Kidney (tissue), 14 donors: Measurements from ENCODE around the gene ITM2C. TPM values are rescaled to one million over a fixed set of nuclear protein-coding genes. Genes with fewer than 3 reads are reported as not detected.
A peak's percentile ranks its signal among the peaks of the same experiment; 100 is the strongest.

Experiments used
- DNase-seq, 5 donors: peaks; one replicate each; pipeline ENCODE4 v3.0.0-alpha.2; 2013 to 2020
- FAIRE-seq: peaks from 2 replicates; lab custom pipeline; 2012; peaks lifted over from hg19 to GRCh38; lab: Jason Lieb, UNC
- H3K27ac ChIP-seq, 2 donors: one replicate each; pipeline ENCODE4 v1.7.0; 2013; ENCODE audit warnings: low read depth in 2 of 2, low read length in 2 of 2, inconsistent platforms in 1 of 2
- H3K27me3 ChIP-seq: one replicate; pipeline ENCODE4 v1.7.1; 2013; ENCODE audit warnings: low read length, inconsistent platforms; ENCODE audit not compliant: control insufficient read depth, insufficient read depth
- H3K36me3 ChIP-seq, 3 donors: one replicate each; pipeline versions ENCODE4 v1.7.0 to v1.7.1; 2013; ENCODE audit warnings: low read length in 3 of 3, control low read depth in 1 of 3, inconsistent platforms in 1 of 3; ENCODE audit not compliant: insufficient read depth in 3 of 3, control insufficient read depth in 2 of 3
- H3K4me1 ChIP-seq, 3 donors: one replicate each; pipeline versions ENCODE4 v1.7.0 to v1.7.1; 2013; ENCODE audit warnings: low read length in 3 of 3, inconsistent platforms in 1 of 3, low read depth in 1 of 3; ENCODE audit not compliant: control insufficient read depth in 2 of 3, insufficient read depth in 2 of 3
- H3K4me3 ChIP-seq, 3 donors: one replicate each; pipeline versions ENCODE4 v1.7.0 to v1.8.1; 2013; ENCODE audit warnings: low read length in 3 of 3, control low read depth in 1 of 3, inconsistent platforms in 1 of 3
- H3K9ac ChIP-seq, 3 donors: one replicate each; pipeline versions ENCODE4 v1.7.0 to v1.7.1; 2013; ENCODE audit warnings: low read length in 3 of 3, control low read depth in 1 of 3, inconsistent platforms in 1 of 3
- H3K9me3 ChIP-seq, 3 donors: one replicate each; pipeline versions ENCODE4 v1.7.0 to v1.7.1; 2013; ENCODE audit warnings: low read length in 3 of 3, control low read depth in 1 of 3, inconsistent platforms in 1 of 3; ENCODE audit not compliant: control insufficient read depth in 2 of 3, insufficient read depth in 1 of 3
- CTCF ChIP-seq: IDR thresholded peaks from 3 replicates; pipeline ENCODE4 v1.5.1; 2012; ENCODE audit warnings: mild to moderate bottlenecking, moderate library complexity, borderline replicate concordance; ENCODE audit not compliant: insufficient read depth; ENCODE audit errors: extremely low read depth
- intact Hi-C: fragments of 100-400 bp; cut with DNase I; formaldehyde crosslinking; loops from one replicate; pipeline ENCODE4 v1.11.1; 2022
- polyA plus RNA-seq: library from polyadenylated mRNA; stranded (reverse); fragments of 350-450 nt; fragmentation: Illumina TruSeq; extraction: RNeasy Lipid Tissue Mini Kit (QIAGEN cat#74804); gene quantifications from one replicate; pipeline ENCODE4 v1.2.3, GENCODE V29; 2014; ENCODE audit warnings: low read depth, low replicate concordance; ENCODE audit not compliant: insufficient read depth
- total RNA-seq: library from RNA; stranded (reverse); fragmentation: NEBNext Ultra II Directional; extraction: Animal tissue kit (Norgen Biotek cat#: 25700); gene quantifications from one replicate; pipeline ENCODE4 v1.2.1, GENCODE V29; 2021
- donor health status: control.
- donor health status: control.
- donor health status: control.
- donor health status: control.
- donor health status: control.
- donor health status: DM: yes; HTN: yes; CAD: no.
- donor health status: Normal renal cell carcinoma (clear cell type).

The ITM2C gene
- total and polyA plus RNA-seq, 2 donors from 2014 or later: 308 to 1,131 TPM

DNA sequence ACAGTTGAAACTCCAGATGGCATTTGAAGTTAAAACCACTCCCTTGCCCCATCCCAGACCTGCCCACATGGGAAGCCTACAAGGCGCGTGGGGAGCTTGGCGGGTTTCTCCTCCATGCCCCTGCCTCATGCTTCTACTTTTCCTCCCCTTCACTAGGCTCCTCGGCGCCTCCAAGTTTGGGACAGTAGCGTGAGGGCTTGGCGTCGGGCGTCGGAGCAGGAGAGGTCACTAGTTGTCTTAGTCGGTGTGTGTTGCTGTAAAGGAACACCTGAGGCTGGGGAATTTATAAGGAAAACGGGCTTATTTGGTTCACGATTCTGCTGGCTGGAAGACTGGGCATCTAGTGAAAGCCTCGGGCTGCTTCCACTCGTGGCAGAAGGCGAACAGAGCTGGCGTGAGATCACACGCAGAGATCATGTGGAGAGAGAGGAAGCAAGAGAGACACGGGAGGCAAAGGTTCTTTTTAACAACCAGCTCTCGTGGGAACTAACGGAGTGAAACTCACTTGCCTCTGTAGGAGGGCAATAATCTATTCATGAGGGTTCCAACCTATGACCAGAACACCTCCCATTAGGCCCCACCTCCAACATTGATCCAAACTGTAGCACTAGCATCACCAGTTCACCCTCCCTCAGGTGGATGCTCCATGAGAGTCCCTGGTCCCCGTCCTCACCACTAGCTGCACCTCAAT lies 25.3 kb downstream of the ITM2C start:
- Histone ChIP-seq H3K27ac (no peak overlapping the region), H3K9ac (no peak overlapping the region), H3K9me3 (no peaks in the 10 kb centered on the region), H3K4me3 (no peak overlapping the region), H3K36me3 (no peaks in the 10 kb centered on the region), H3K4me1 (peaks cover 0 to 3% (median 0%) of the 10 kb centered on the region in 3 donors), H3K27me3 (no peaks in the 10 kb centered on the region)
- intact Hi-C loops: no loop called here
- FAIRE-seq: no peak
- peak in 2 of 5 donors; percentile 33 to 53 for DNase-seq
- TF ChIP-seq CTCF: no peak

GRCh38 chr2:230890646-230891045 lies 25.9 kb downstream of the ITM2C start:
- FAIRE-seq (no peak), DNase-seq (peak in 2 of 5 donors; percentile 31 to 51)
- H3K36me3 ChIP-seq: no peaks in the 10 kb centered on the region
- H3K4me1 ChIP-seq: peaks cover 0 to 4% (median 1%) of the 10 kb centered on the region in 3 donors
- H3K4me3 ChIP-seq: no peak overlapping the region
- H3K27me3 ChIP-seq: no peaks in the 10 kb centered on the region
- no peaks in the 10 kb centered on the region for H3K9me3 ChIP-seq
- TF ChIP-seq CTCF: no peak
- intact Hi-C loops: no loop called here
- H3K9ac ChIP-seq: no peak overlapping the region
- no peak overlapping the region for H3K27ac ChIP-seq

DNA sequence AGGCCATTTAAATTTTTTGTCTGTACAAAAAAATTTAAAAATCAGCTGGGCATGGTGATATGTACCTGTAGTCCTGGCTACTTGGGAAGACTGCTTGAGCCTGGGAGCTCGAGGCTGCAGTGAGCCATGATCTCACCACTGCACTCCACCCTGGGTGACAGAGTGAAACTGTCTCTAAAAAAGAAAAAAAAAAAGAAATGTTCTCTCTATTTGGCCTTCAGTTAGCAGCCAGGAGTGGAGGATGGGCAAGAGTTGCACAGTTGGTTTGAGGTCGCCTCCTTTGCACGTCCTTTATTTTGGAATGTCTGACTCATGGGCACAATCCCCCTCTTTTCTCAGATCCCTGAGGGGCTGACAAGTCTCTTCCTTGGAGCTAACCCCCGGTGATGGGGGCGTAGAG lies 26.3 kb downstream of the ITM2C start:
- DNase-seq: peak in 2 of 5 donors; percentile 30 to 55
- FAIRE-seq: no peak
- H3K9ac ChIP-seq: no peak overlapping the region
- H3K27ac ChIP-seq: no peak overlapping the region
- H3K36me3 ChIP-seq: no peaks in the 10 kb centered on the region
- intact Hi-C loops: no loop called here
- H3K4me3 ChIP-seq: no peak overlapping the region
- H3K27me3 ChIP-seq: no peaks in the 10 kb centered on the region
- peaks cover 0 to 7% (median 0%) of the 10 kb centered on the region in 3 donors for H3K4me1 ChIP-seq
- no peak for TF ChIP-seq CTCF
- H3K9me3 ChIP-seq: no peaks in the 10 kb centered on the region

GRCh38 chr2:230891509-230891908 lies 26.8 kb downstream of the ITM2C start:
- Histone ChIP-seq H3K4me1 (peaks cover 0 to 7% (median 0%) of the 10 kb centered on the region in 3 donors), H3K9ac (no peak overlapping the region), H3K4me3 (no peak overlapping the region), H3K9me3 (no peaks in the 10 kb centered on the region), H3K27me3 (no peaks in the 10 kb centered on the region), H3K36me3 (no peaks in the 10 kb centered on the region), H3K27ac (no peak overlapping the region)
- TF ChIP-seq CTCF: no peak
- FAIRE-seq (no peak), DNase-seq (peak in 2 of 5 donors; percentile 28 to 43)
- intact Hi-C loops: no loop called here
